Erythroblast (primary cell): ENCODE measurements around the gene WDR82.

Experiments used
- GATA1 ChIP-seq: IDR thresholded peaks from 2 replicates; pipeline ENCODE4 v1.6.1; 2011; ENCODE audit warnings: low read depth, mild to moderate bottlenecking, control low read depth, low read length, moderate library complexity
- POLR2A ChIP-seq: IDR thresholded peaks from 2 replicates; pipeline ENCODE4 v1.6.1; 2011; ENCODE audit warnings: mild to moderate bottlenecking, low read length

- TF ChIP-seq POLR2A (no peak), GATA1 (no peak)
Measured at GRCh38 chr3:52291508-52292181, 13.2 kb upstream of the WDR82 start.
